ENCODE results near the gene CHST12. TPM values are rescaled to one million over a fixed set of nuclear protein-coding genes. Genes with fewer than 3 reads are reported as not detected.

CHST12 gene
- total RNA-seq, 1 donor from 2014 or later: 16.7 TPM

DNA sequence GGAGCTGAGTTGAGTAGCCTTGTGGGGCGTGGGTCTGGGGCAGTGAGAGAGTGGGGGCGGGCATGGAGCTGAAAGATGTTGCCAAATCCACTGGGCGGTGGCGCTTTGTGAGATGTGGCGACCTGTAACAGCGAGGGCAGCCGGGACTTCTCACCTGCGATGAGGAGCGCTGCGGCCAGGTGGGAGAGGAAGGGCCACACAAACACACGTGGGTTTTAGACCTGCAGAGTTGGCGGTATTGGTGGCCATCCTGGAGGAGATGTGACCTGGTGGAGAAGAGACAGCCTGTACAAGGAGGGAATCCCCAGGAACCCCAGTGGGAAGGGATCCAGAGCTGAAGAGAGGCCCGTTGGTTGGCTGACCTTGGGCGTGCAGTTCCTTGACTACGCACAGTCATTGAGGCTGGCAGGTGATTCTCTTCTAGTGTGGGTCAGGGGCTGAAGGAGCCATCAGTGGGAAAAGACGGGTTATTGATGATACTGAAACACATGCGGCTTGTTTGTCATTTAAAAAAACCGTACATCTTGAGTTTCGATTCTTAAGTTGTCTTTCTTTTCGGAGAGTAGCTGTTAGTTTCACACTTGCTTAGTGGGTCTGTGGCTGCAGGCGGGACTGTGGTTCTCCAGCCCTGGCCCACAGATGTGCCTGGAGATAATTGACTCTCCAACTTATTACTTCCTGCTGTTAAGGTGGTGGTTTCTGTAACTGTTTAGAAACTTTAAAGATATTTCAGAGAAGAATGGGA lies 2.4 kb downstream of the CHST12 start:
- TF ChIP-seq, protein P1, sequence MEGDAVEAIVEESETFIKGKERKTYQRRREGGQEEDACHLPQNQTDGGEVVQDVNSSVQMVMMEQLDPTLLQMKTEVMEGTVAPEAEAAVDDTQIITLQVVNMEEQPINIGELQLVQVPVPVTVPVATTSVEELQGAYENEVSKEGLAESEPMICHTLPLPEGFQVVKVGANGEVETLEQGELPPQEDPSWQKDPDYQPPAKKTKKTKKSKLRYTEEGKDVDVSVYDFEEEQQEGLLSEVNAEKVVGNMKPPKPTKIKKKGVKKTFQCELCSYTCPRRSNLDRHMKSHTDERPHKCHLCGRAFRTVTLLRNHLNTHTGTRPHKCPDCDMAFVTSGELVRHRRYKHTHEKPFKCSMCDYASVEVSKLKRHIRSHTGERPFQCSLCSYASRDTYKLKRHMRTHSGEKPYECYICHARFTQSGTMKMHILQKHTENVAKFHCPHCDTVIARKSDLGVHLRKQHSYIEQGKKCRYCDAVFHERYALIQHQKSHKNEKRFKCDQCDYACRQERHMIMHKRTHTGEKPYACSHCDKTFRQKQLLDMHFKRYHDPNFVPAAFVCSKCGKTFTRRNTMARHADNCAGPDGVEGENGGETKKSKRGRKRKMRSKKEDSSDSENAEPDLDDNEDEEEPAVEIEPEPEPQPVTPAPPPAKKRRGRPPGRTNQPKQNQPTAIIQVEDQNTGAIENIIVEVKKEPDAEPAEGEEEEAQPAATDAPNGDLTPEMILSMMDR (IDR thresholded peaks at IDR 0.05; ENCODE audit: unreplicated experiment): no peak
- Mint-ChIP-seq H3K36me3 (ENCODE audit: insufficient read depth) (no peaks in the 10 kb centered on the region), H3K4me1 (ENCODE audit: low read depth) (peaks cover 29% of the 10 kb centered on the region), H3K9me3 (ENCODE audit: low read depth) (no peaks in the 10 kb centered on the region), H3K4me3 (ENCODE audit: low read depth) (peak overlapping the region; percentile 43), H3K27ac (no peak overlapping the region), H3K27me3 (peaks cover 3% of the 10 kb centered on the region)
- no peak for DNase-seq (ENCODE audit: low spot score, unreplicated experiment)

DNA sequence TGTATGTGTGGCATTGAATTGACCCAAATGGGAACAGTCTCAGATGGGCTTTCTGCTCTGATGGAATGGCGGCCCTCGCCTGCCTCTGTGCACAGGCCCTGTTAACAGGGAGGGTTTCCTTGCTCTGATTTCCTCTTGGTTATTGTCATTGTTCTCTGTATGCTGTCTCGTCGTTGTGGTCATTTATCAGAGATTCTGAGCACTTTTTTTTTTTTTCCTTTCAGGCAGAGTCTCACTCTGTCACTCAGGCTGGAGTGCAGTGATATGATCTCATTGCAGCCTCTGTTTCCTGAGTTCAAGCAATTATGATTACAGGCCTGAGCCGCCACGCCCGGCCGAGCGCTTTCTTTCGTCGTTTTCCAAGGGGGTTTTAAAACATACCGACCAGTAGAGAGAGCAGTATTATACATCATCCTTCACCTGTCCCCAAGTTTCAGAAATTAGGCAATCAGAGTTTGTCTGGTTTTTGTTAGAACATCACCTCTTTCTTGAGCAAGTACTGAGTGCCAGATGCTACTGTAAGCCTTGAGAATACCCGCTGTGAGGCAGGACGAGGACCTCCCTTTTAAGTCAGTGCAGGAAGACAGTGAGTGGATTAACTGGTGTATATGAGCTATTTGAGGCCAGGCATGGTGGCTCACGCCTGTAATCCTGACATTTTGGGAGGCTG lies 6.5 kb downstream of the CHST12 start:
- peak overlapping the region; percentile 25 for H3K27ac Mint-ChIP-seq
- peaks cover 40% of the 10 kb centered on the region for H3K4me1 Mint-ChIP-seq (ENCODE audit: low read depth)
- no peaks in the 10 kb centered on the region for H3K9me3 Mint-ChIP-seq (ENCODE audit: low read depth)
- no peaks in the 10 kb centered on the region for H3K36me3 Mint-ChIP-seq (ENCODE audit: insufficient read depth)
- TF ChIP-seq, protein P1 (IDR thresholded peaks at IDR 0.05; ENCODE audit: unreplicated experiment): no peak
- peaks cover 3% of the 10 kb centered on the region for H3K27me3 Mint-ChIP-seq
- no peak for DNase-seq (ENCODE audit: low spot score, unreplicated experiment)
- H3K4me3 Mint-ChIP-seq (ENCODE audit: low read depth): no peak overlapping the region

DNA sequence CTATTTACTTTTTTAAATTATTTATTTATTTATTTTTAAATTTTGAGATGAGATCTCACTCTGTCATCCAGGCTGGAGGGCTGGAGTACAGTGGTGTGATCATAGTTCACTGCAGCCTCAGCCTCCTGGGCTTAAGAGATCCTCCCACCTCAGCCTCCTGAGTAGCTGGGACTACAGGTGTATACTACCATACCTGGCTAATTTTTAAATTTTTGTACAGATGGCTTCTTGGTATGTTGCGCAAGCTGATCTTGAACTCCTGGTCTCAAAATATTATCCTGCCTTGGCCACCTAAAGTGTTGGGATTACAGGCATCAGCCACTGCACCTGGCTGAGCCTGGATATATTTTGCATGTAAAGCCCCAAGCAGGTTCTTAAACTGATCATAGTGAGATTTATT lies 7.6 kb downstream of the CHST12 start:
- H3K27me3 Mint-ChIP-seq: no peaks in the 10 kb centered on the region
- TF ChIP-seq, protein P1 (IDR thresholded peaks at IDR 0.05; ENCODE audit: unreplicated experiment): no peak
- no peaks in the 10 kb centered on the region for H3K36me3 Mint-ChIP-seq (ENCODE audit: insufficient read depth)
- H3K27ac Mint-ChIP-seq: no peak overlapping the region
- no peaks in the 10 kb centered on the region for H3K9me3 Mint-ChIP-seq (ENCODE audit: low read depth)
- no peak for DNase-seq (ENCODE audit: low spot score, unreplicated experiment)
- H3K4me1 Mint-ChIP-seq (ENCODE audit: low read depth): peaks cover 33% of the 10 kb centered on the region
- no peak overlapping the region for H3K4me3 Mint-ChIP-seq (ENCODE audit: low read depth)

DNA sequence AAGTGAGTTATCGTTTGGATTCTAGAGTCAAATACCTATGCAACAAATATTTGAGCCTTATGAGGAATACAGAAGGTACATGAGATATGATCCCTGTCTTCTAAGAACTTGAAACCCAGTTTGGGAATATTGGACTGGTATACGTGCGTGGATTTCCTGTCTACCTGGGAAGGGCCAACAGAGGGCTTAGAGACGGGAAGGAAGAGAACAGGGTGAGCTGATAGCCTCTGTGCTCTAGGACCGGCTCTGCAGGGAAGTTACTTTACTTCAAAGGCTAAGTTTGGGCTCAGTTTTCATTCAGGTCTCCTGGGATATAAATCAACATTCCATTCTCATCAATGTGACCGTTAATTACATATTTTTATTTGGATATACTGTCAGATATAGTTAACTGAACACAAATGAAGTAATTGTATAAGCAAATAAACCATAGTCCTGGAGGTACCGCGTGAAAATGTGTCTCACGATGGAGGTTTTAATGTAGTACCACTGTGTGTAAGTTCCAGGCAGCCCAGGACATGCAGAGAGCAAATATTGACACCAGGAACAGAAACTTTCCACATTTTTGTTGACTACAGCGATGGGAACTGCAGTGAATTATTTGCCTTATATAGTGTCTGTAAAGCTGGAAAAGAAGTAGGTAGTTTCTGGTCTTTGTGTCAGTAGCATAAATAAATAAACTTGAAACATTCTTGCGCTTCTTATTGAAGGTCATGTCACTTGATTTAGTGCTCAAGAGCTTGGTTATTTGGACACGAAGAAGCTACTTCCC lies 8.6 kb downstream of the CHST12 start:
- Mint-ChIP-seq H3K4me1 (ENCODE audit: low read depth) (peaks cover 33% of the 10 kb centered on the region), H3K9me3 (ENCODE audit: low read depth) (no peaks in the 10 kb centered on the region)
- TF ChIP-seq, protein P1 (IDR thresholded peaks at IDR 0.05; ENCODE audit: unreplicated experiment): no peak

DNA sequence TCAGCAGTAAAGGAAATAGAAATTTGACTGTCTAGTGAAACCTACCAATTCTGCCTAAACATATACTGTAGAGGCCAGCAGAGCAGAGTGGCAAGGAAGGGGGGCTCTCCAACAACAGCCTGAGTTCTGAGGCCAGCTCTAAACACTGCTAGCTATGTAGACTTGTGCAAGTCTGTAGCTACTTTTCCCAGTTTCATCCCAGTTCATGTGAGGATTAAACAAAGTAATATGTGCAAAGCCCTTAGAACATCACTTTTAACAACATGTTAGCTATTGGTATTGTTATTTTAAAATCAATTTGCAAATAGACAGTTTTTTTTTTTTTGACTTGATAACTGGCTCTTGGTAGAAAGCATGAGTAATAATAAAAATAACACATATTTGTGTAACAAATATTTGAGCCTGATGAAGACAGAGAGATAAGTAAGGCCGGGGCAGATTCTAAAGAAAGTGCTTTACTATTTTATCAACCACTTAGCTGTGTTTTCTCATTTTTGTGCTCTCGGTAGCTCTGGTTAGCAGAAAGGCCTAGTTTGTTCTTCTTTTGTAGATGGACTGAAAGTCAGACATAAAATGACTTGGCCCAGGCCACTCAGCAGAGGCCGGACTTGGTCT lies 9.3 kb downstream of the CHST12 start:
- TF ChIP-seq, protein P1 (IDR thresholded peaks at IDR 0.05; ENCODE audit: unreplicated experiment): no peak
- DNase-seq (ENCODE audit: low spot score, unreplicated experiment): no peak
- Mint-ChIP-seq H3K27me3 (no peaks in the 10 kb centered on the region), H3K4me1 (ENCODE audit: low read depth) (peaks cover 33% of the 10 kb centered on the region), H3K4me3 (ENCODE audit: low read depth) (no peak overlapping the region), H3K36me3 (ENCODE audit: insufficient read depth) (no peaks in the 10 kb centered on the region), H3K9me3 (ENCODE audit: low read depth) (no peaks in the 10 kb centered on the region), H3K27ac (peak overlapping the region; percentile 85)

More for the DNA sequence above, 8.6 kb downstream of the CHST12 start:
- Mint-ChIP-seq H3K27ac (peak overlapping the region; percentile 73), H3K4me3 (ENCODE audit: low read depth) (no peak overlapping the region), H3K36me3 (ENCODE audit: insufficient read depth) (no peaks in the 10 kb centered on the region), H3K27me3 (no peaks in the 10 kb centered on the region)
- no peak for DNase-seq (ENCODE audit: low spot score, unreplicated experiment)

Measured in progenitor cell of endocrine pancreas (in vitro differentiated cells).